Measurements from ENCODE around the gene SPPL2B.
"Not testable (repeated sequence)": the region's sequence is repeated elsewhere in the genome, so short reads cannot be mapped to it uniquely, and the experiment has no call there.

Gene SPPL2B

DNA sequence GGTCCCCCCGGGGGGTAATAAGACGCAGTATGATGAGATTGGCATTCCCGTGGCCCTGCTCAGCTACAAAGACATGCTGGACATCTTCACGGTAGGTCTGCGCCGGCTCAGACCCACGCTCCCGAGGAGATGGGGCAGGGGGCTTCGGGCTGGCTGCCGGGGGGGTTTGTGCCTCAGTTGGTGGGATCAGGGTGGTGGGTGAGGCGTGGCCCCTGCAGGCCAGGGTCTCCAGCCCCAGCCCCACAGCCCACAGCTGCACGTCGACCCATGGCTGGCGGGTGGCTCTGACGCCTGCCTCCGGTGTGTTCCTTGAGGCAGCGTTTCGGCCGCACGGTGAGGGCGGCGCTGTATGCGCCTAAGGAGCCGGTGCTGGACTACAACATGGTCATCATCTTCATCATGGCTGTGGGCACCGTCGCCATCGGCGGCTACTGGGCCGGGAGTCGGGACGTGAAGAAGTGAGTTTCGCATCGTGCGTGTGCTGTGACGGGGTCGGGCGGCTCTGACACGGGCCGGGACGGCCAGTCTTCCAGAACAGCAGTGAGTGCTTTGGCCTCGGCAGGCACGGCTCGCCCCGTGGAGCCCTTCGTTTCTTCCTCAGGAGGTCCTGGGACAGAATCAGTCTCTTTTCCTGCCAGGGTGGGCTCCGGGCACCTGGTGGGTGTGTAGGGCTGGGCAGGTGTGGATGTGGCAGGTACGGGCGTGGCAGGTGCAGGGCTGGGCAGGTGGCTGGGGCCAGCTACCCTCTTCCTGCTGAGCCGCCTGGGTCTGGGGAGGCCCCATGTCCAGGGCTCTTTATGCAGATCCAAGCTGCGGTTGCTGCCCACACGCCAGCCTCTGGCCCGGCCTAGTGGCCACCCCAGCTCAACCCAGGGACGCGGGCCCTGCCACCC lies 10.5 kb downstream of the SPPL2B start:
- no peak for DNase-seq

DNA sequence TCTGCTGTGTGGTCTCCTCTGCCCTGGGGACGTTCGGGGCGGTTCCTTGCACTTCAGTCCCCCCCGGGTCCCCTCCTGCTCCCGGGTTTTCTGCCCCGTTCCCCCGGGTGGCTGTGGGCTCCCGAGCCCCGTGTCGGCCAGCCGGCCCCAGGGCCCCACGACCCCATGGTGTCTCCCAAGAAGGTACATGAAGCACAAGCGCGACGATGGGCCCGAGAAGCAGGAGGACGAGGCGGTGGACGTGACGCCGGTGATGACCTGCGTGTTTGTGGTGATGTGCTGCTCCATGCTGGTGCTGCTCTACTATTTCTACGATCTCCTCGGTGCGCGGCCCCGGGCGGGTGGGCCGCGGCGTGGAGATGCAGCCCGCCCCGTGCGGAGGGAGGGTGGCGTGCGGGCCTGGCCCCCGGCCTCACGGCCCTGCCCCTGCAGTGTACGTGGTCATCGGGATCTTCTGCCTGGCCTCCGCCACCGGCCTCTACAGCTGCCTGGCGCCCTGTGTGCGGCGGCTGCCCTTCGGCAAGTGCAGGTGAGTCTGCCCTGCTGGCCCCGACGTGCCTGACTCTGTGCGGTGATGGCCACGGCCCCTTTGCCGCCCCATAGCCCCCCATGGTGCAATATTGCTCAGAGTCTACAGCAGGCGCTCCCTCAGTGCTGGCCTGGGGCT lies 11.3 kb downstream of the SPPL2B start:
- DNase-seq = no peak

DNA sequence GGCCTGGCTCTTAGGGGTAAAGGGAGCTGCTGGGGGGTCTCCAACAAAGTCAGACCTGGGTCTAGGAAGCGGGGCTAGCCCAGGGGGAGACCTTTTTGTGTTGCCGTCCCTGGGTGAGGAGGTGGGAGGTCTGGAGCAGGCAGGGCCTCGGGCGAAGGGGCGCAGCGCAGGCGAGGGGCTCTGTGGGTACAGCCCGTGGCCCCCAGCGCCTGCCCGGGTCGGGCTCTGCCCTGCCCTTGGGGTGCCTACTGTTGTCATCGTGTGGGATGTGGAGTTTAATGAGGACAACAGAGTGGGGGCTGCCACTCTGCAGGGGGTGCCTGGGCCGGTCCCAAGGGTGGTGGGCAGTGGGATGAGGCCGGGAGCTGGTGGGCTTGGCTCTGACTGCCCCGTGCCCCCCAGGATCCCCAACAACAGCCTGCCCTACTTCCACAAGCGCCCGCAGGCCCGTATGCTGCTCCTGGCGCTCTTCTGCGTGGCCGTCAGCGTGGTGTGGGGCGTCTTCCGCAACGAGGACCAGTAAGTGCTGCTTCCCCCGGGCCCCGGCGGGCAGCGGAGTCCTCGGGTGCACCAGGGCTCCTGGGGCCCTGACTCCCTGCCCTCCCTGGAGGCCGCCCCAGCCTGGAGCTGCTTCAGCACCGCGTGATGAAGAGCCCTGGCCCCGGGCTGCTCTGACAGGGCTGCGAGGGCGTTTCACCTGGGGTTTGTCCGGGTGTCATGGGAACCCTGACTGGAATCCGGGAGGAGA lies 12.2 kb downstream of the SPPL2B start:
- DNase-seq = no peak

DNA sequence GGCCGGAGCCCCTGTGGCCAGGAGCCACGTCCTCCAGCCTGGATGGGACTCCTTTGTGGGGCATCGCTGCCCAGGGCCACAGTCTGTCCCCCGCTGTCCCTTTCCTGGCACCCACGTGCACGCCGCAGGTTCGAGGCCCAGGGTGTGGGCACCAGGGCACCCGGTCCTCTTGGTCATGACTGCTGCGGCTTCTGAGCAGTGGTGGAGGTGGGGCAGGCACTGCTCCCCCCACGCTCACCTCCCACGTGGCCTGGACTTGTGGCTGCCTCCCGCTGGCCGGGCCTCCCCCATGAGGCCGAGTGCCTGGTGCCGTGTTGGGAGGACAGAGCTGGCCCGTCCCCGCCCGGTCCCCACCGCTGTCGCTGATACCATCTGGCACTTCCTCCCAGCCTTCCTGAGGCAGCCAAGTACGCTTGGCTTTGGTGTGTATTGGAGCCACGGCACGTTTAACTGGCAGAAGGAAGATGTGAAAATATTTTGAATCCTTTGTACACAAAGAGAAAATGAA lies 12.8 kb downstream of the SPPL2B start:
- no peak for DNase-seq

DNA sequence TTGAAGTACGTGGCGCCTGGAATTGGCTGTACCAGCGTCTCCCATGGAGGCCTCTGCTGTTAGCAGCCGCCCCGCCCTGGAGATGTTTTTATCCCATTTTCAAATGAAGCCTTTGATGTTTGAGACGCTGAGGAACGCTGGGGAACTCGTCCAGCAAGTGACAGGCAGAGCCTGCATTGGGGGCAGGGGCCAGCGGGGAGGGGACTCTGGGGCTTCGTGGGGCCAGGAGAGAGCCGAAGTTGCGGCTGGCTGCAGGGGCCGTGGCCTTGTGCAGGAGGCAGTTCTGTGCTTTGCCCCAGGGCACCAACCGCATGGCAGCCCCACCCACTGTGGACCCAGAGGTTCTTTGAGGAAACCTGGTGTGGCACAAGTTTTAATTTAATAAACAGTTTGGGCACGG lies 13.5 kb downstream of the SPPL2B start:
- no peak for DNase-seq

DNA sequence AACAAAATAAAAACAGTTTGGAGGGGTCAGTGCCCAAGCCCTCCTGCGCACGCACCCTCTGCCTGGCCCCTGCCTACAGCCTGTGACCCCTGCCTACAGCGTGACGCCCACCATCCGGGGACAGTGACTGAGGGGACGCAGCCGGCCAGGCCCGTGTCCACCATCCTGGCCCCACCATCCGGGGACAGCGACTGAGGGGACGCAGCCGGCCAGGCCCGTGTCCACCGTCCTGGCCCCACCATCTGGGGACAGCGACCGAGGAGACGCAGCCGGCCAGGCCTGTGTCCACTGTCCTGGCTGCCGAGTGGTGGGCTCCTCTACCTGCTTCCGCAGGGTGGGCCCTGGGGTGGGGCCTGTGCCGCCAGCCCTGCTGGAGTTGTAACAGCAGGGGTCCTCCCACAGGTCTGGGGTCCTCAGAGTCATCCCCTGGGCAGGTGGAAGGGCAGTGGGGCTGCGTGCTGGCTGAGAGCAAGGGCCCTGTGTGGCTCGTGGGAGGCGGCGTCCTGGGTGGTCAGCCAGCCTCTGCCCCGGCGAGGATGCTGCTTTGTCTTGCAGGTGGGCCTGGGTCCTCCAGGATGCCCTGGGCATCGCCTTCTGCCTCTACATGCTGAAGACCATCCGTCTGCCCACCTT lies 14.3 kb downstream of the SPPL2B start:
- DNase-seq = no peak

DNA sequence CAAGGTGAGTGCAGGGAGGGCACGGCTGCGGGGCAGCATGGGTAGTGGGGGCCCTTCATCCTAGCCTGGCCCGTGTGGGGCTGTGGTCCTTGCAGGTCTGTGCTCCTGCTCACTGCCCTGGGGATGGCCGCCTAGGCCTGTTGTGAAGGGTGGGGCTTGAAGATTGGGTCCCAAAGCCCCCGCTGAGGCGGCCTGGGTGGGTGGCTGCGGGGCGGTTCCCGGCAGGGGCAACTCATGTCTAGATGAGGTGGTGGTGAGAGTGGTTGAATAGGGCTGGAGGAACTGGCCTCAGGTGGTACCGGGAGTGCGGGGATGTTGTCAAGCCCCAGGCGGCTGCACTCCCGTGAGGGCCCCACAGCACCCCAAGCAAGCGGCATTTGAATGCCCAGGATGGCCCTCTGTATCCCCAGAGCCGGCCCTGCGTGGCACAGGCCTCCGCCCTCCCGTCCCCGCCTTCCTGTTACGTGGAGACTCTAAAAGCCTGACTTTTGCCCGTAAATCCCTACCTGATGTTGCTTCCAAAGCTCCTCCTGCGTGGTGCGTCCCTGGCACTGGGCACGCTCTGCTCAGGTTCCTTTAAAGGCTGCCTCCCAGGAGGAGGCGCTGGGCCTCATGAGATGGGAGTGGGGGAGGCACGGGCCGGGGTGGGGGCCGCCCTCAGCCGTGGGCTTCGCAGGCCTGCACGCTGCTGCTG lies 15.0 kb downstream of the SPPL2B start:
- no peak for DNase-seq

DNA sequence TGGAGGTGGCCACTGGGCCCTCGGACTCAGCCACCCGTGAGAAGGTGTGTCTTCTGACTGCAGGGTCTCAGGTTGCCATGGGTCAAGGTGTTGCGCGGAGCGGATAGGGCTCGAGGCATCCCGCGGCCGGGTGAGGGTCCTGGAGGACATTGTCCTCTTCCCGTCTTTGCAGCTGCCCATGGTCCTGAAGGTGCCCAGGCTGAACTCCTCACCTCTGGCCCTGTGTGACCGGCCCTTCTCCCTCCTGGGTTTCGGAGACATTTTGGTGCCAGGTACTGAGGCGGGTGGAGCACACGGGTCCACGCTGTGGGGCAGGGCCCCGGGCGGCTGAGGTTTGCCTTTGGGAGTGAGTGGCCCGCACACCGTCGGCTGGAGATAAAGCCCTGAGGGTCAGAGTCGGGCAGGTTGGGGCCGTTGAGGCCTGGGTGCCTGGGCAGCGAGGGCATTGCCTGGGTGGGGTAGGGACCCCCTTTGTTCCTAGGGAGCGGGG lies 15.9 kb downstream of the SPPL2B start:
- DNase-seq = no peak

DNA sequence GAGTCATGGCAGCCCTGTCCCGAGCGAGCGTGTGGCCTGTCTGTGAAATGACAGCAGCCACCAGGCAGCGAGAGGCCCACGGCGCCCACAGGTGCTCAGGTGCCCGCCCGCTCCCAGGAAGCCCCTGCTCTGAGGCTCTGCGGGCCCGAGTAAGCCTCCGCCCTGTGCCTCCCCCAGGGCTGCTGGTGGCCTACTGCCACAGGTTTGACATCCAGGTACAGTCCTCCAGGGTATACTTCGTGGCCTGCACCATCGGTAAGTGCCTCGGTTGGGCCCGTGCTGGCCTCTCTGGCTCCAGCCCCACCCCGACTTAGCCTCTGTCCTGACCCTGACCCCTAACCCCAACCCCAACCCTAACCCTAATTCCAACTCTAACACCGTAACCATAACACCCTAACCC lies 16.6 kb downstream of the SPPL2B start:
- DNase-seq = no peak

DNA sequence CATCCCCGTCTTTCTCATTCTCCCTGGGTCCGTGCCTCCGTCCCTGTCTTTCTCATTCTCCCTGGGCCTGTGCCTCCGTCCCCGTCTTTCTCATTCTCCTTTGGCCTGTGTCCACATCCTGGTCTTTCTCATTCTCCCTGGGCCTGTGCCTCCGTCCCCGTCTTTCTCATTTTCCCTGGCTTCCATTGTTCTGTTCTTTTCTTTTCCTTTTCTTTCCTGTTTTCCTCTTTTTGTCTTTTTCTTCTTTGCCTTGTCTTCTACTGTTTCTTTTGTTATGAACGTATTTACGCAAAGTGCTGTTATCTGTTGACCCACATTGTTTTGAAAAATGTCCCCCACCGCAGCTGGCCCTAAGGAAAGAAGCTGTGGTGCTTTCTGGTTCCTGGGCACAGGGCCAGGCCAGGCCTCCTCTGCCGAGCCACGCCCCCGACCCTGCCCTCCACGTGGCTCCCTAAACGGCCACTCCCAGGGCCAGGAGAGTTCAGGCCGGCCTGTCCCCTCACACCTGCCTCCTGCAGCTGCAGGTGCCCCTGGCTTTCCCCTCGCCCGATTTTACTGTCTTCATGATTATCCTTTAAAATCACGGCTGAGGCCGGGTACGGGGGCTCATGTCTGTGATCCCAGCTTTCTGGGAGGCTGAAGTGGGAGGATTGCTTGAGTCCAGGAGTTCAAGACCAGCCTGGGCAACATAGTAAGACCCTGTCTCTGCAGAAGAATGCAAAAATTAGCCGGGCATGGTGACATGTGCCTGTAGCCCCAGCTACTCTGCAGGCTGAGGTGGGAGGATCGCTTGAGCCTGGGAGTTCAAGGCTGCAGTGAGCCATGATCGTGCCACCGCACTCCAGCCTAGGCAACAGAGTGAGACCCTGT lies 17.5 kb downstream of the SPPL2B start:
- DNase-seq = no peak

DNA sequence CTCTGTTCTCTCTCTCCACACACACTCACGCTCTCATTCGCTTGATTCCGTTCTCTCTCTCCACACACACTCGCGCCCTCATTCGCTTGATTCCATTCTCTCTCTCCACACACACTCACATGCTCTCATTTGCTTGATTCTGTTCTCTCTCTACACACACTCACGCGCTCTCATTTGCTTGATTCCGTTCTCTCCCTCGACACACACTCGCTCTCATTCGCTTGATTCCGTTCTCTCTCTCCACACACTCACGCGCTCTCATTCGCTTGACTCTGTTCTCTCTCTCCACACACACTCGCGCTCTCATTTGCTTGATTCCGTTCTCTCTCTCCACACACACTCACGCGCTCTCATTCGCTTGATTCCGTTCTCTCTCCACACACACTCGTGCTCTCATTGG lies 21.3 kb downstream of the SPPL2B start:
- DNase-seq = not testable (repeated sequence)

DNA sequence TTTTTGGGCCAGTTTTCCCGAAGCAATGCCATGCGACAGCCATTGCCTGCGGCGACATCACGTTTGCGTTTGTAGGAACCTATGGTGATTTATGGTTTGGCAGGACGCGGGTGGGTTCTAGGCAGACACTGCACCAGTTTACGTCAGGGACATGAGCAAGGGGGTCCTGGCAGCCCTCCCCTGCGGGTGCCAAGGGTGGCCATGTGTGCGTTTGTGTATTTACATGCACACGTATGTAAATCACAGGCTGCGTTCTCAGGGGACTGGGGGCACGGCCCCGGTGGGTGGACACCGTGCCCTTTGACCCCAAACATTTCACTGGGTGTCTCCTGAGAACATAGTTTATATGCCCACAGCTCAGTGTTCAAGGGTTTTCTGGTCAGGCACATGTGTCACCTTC lies 22.2 kb downstream of the SPPL2B start:
- DNase-seq = no peak

DNA sequence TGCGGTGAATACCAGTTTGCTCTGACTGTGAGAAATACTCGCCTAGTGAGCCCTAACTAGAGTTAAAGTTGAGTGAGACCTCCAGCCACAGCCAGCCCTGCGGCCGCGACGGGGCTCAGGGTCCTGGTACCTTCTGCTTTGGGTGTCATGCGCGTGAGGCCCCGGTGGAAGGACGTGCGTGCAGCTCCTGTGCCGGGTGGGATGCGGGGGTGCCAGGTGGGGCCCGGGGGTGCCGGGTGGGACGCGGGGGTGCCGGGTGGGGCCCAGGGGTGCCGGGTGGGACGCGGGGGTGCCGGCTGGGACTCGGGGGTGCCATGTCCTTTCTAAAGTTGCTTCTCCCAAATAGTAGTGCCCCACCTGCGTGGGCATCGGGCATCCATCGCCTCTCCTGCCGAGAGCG lies 23.1 kb downstream of the SPPL2B start:
- DNase-seq = no peak

DNA sequence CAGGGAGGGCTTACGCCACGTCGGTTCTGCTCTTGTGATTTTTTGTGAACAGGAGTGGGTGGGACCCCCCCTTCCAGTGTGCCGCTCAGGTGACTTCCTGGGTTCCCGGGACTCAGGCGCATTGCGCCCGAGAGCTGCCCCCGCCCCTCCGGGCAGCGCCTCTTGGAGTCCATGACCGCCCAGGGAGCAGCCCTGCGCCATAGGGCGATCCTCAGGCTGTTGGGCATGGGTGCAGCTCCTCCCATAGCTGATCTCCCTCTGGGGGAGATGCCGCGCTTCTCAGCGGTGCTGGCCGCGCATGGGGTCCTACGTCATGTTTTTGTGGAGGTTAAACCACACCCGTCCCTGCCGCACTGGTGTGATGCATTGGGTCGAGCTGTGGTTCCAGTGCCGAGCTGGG lies 23.6 kb downstream of the SPPL2B start:
- DNase-seq = no peak

DNA sequence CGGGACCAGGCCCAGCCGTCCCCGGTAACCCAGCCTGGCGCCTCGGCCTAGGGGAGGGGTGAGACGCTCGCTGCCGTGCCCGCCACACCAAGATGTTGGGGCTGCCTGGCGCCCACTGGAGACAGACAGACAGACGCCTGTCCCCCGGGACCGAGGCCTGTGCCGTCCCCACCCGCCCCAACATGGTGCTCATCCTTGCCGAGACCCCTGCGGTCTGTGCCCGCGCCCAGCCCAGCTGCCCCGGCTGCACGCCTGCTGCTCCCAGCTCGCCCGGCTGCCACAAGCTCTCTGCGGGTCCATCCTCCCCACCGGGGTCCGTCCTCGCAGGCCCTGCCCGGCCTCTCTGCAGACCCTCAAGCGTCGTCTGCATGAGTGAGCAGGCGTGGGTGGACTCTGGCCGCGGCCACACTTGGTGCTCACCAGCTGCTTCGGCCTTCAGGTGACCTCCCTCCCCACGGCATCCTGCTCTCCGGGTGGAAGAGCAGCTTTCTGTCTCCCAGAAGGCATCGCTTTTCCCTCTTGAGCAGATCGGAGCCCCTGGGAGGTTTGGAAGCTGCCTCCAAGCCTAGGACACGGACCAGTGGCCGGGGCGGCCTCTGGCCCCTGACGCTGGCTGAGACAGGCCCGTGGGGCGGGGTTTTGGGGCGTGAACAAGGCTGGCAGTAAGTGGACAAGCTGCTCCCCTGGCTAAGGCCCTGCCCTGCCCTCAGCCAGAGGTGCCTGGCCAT lies 24.8 kb downstream of the SPPL2B start:
- DNase-seq = no peak

DNA sequence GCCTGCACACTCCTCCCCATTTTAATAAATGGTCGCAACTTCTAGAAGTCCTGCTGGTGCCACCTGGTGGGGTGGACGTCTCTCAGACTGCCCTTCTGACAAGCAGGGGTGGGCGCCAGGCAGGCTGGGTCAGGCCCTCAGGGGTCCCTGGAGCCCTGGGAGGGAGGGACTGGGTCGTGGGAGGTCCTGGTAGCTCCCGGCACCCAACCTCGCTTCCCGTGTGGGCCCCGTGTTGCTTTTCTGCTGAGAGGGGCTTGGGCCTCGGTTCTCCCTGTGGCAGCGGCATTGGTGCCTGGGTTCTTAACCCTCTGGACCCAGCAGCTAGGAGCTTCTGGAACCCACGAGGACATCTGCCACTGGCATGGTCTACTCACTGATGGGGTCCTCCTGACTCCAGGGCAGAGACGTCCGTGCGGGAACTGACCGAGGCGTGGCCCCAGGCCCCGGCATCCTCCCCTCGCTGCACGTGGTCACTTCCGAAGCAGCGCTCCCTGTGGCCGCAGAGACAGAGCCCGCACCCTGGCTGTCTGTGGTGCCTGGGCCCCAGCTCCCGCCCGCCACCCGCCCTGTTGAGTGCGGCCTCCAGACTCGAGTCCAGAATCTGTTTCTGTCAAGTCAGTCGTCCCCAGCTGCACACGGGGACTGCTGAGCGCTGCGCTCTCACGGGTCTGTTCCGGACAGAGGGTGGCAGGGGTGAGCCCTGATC lies 25.6 kb downstream of the SPPL2B start:
- DNase-seq = no peak

DNA sequence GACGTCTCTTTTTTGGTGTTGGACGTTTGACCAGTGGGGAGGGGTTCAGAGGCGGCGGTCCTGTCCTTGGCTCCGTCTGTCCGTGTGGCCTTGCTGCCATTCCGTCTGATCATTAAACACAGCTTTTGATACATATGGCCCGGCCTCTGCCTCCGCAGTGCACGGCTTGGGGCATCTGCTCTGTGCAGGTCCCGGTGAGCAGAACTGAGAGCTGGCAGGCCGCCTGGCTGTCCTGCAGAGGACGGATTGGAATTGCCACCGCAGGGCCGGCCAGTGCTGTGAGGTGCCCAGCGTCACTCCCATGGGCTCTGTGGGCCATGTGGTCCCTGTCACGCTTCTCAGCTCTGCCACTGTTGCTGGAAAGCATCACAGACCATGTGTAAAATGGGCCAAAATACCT lies 26.2 kb downstream of the SPPL2B start:
- DNase-seq = no peak

DNA sequence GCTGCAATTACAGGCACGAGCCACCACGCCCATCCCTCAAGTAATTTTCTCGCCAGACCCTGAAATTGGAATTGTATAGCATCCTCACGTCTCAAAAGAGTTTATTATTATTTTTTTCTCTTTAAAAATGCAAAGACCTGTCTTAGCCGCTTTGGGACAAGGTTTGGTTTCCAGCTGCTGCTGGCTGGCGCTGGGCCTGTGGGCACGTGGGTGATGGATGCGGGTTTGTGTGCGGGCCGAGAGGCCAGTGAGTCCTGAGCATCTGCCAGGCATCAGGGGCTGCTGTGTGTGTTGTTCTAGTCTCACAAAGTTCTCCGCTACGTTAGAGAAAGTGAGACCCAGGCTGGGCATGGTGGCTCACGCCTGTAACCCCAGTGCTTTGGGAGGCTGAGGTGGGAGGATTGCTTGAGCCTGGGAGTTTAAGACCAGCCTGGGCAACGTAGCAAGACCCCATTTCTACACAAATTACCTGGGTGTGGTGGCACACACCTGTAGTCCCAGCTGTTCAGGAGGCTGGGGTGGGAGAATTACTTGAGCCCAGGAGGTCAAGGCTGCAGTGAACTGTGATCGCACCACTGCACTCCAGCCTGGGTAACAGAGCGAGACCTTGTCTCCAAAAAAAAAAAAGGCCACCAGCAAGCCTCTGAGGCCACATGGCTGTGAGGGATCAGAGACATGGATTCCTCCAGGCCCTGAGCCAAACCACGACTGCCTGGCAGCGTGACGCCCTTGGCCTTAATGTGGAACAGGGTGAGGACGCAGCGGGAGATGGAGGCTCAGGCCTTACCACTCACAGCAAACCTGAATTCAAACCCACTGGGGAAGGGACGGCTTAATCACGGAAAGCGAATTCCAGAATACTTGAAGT lies 26.9 kb downstream of the SPPL2B start:
- DNase-seq = no peak
